Stimulated activated memory B cell treated with anti-CD40 and anti-IgM and Interleukin-4, amounts not matched to agents 10 μg/mL and 1 μg/mL and 100 μg/mL, for 72 hours (primary cell): ENCODE data around the gene PGPEP1.
"Not testable (repeated sequence)": the region's sequence is repeated elsewhere in the genome, so short reads cannot be mapped to it uniquely, and the experiment has no call there.

Experiments
- ATAC-seq: fragments of 150-1000 bp; cut with Tn5 transposase; 2 replicates; pipeline ENCODE4 v1.10.0; 2021
- H3K27ac Mint-ChIP-seq: one replicate; pipeline ENCODE4 v1.8.0; 2022; ENCODE audit warnings: mild to moderate bottlenecking, mixed read lengths
- H3K27me3 Mint-ChIP-seq: one replicate; pipeline ENCODE4 v1.8.0; 2022; ENCODE audit warnings: mixed read lengths
- H3K36me3 Mint-ChIP-seq: one replicate; pipeline ENCODE4 v1.8.0; 2022; ENCODE audit warnings: mixed read lengths
- H3K4me1 Mint-ChIP-seq: one replicate; pipeline ENCODE4 v1.8.0; 2022; ENCODE audit warnings: mixed read lengths
- H3K4me3 Mint-ChIP-seq: one replicate; pipeline ENCODE4 v1.8.0; 2022; ENCODE audit warnings: mild to moderate bottlenecking, moderate library complexity, mixed read lengths
- H3K9me3 Mint-ChIP-seq: one replicate; pipeline ENCODE4 v1.8.0; 2022; ENCODE audit warnings: mixed read lengths

The PGPEP1 gene

GRCh38 chr19:18317961-18318800 is 22.2 kb upstream of the PGPEP1 start:
- Mint-ChIP-seq H3K4me3 (no peak overlapping the region), H3K27ac (peak overlapping the region; percentile 87), H3K27me3 (no peaks in the 10 kb centered on the region), H3K9me3 (no peaks in the 10 kb centered on the region), H3K4me1 (peaks cover 61% of the 10 kb centered on the region), H3K36me3 (peaks cover 21% of the 10 kb centered on the region)
- no peak for ATAC-seq

DNA sequence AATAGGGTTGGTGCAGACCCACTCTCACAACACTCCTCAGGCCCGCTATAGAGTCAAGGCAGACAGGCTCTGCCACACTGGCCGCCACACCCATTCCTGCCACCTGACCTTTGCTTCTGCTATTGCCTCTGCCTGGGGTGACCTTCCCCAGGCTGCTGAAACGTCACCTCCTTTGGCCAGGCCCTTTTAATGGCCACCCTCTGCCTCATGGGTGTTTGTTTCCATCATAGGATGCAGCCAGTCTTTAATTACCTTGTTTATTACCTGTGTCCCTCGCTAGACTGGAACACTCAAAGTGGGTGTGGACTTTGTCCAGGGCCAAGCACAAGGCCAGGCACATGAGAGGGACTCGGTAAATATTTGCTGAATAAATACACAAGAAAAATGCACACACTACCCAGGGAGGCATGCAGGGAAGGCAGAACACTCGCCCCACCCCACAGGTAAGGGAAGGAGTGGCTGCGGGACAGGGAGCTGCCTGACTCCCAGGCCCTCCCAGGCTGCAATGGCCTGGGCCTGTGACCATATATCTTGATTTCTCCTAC is 20.7 kb upstream of the PGPEP1 start:
- H3K9me3 Mint-ChIP-seq: no peaks in the 10 kb centered on the region
- H3K4me3 Mint-ChIP-seq: no peak overlapping the region
- peaks cover 71% of the 10 kb centered on the region for H3K4me1 Mint-ChIP-seq
- H3K36me3 Mint-ChIP-seq: peaks cover 16% of the 10 kb centered on the region
- ATAC-seq: no peak
- peak overlapping the region; percentile 65 for H3K27ac Mint-ChIP-seq
- H3K27me3 Mint-ChIP-seq: no peaks in the 10 kb centered on the region

GRCh38 chr19:18320865-18321733 is 19.3 kb upstream of the PGPEP1 start:
- Mint-ChIP-seq H3K27ac (peak overlapping the region; percentile 84), H3K9me3 (no peaks in the 10 kb centered on the region), H3K36me3 (peaks cover 10% of the 10 kb centered on the region), H3K27me3 (no peaks in the 10 kb centered on the region), H3K4me3 (peak overlapping the region; percentile 82), H3K4me1 (peaks cover 63% of the 10 kb centered on the region)
- no peak for ATAC-seq

GRCh38 chr19:18321734-18322102 is 18.7 kb upstream of the PGPEP1 start:
- peaks cover 10% of the 10 kb centered on the region for H3K36me3 Mint-ChIP-seq
- no peaks in the 10 kb centered on the region for H3K27me3 Mint-ChIP-seq
- ATAC-seq: no peak
- peak overlapping the region; percentile 84 for H3K27ac Mint-ChIP-seq
- no peaks in the 10 kb centered on the region for H3K9me3 Mint-ChIP-seq
- H3K4me1 Mint-ChIP-seq: peaks cover 57% of the 10 kb centered on the region
- H3K4me3 Mint-ChIP-seq: peak overlapping the region; percentile 82

DNA sequence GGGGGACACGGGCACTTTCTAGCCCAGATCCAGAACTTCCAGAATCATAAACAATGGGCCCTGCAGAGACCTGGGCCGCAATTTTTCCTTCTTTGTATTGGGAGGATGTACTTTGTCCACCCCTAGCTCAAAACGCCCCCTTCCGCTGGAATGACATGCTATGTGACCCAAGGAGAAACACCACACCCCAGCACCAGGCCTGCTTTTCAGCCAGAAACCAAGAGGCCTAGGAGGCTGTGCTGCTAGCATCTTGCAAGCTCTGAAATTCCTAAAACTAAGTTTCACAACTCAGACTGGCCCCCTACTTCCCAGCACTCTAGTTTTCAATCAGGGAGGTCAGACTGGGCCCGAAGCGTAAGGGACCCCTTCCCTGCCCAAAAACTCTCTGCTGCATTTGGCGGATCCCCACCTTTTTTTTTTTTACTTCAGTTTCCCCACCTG is 18.1 kb upstream of the PGPEP1 start:
- no peaks in the 10 kb centered on the region for H3K27me3 Mint-ChIP-seq
- ATAC-seq: no peak
- H3K4me3 Mint-ChIP-seq: peak overlapping the region; percentile 82
- no peaks in the 10 kb centered on the region for H3K9me3 Mint-ChIP-seq
- peaks cover 57% of the 10 kb centered on the region for H3K4me1 Mint-ChIP-seq
- H3K36me3 Mint-ChIP-seq: peaks cover 10% of the 10 kb centered on the region
- peak overlapping the region; percentile 84 for H3K27ac Mint-ChIP-seq

GRCh38 chr19:18322759-18323460 is 17.5 kb upstream of the PGPEP1 start, which contains the start of gene LSM4:
LSM4 (minus strand) TSS chr19:18323076; CDS start chr19:18323020, 56 bp downstream.
- Mint-ChIP-seq H3K4me3 (peak within 1 kb of the TSS; percentile 82), H3K27ac (peak within 1 kb of the TSS; percentile 84), H3K9me3 (no peaks in the 10 kb centered on the region), H3K4me1 (peaks cover 52% of the 10 kb centered on the region), H3K27me3 (no peaks in the 10 kb centered on the region), H3K36me3 (peaks cover 10% of the 10 kb centered on the region)
- ATAC-seq: peak; percentile 99

GRCh38 chr19:18324373-18324731 is 16.0 kb upstream of the PGPEP1 start:
- Mint-ChIP-seq H3K27ac (peak overlapping the region; percentile 84), H3K4me1 (peaks cover 50% of the 10 kb centered on the region)
- H3K4me3 Mint-ChIP-seq: not testable (repeated sequence)

DNA sequence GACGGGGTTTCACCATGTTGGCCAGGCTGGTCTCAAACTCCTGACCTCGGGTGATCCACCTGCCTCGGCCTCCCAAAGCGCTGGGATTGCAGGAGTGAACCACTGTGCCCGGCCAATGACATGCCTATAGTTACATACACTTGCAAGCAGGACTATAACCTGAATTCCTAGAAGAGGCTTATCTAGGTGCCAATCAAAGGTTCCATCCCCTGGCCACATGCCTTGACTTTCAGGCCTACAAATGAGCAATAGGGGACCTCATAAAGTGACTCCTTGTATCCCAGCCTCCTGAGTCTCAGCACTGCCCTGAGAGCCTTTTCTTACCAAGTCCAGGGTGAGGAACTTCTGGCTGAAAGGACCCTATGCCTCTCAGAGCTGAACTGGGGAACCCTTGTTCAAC is 13.6 kb upstream of the PGPEP1 start:
- Mint-ChIP-seq H3K4me1 (peaks cover 31% of the 10 kb centered on the region), H3K27ac (no peak overlapping the region)
- ATAC-seq: no peak

More at GRCh38 chr19:18324373-18324731, 16.0 kb upstream of the PGPEP1 start:
- ATAC-seq, H3K9me3 Mint-ChIP-seq, H3K27me3 Mint-ChIP-seq: not testable (repeated sequence)
- peaks cover 10% of the 10 kb centered on the region for H3K36me3 Mint-ChIP-seq

DNA sequence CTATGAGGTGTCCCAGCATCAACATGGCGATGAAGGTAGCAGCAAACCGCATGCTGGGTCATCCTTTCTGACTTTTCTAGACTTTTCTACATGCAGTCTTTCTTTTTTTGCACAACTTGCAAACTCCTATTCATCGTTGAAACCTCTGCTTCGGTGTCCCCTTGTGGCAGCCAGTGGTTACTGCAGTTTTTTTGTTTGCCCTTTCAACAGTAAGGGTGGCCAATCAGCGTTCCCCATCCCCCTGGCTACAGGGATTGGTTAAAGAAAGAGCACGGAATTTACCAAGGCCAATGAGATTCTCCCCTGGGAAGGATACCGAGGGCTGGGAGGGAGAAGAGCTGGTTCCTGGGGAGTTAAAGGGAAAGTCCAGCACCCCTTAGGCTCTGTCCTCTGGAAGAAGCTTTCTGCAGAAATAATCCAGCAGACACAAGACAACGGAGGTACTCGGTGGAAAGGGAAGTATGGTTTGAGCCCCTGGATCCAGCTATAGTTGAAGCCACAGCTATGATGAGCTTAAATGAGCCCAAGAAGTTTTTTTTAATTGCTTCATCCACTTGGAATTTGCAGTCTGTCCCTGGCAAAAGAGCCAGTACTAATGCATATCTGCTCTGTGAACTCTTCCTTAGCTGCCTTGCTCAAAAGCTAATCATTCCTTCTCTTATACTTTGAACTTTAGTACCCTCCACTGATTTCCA is 11.9 kb upstream of the PGPEP1 start:
- H3K27ac Mint-ChIP-seq: peak overlapping the region; percentile 8
- H3K4me3 Mint-ChIP-seq: peak overlapping the region; percentile 58
- no peaks in the 10 kb centered on the region for H3K9me3 Mint-ChIP-seq
- no peaks in the 10 kb centered on the region for H3K36me3 Mint-ChIP-seq
- H3K27me3 Mint-ChIP-seq: no peaks in the 10 kb centered on the region
- ATAC-seq: peak; percentile 98
- peaks cover 19% of the 10 kb centered on the region for H3K4me1 Mint-ChIP-seq

More for the DNA sequence above, 13.6 kb upstream of the PGPEP1 start:
- Mint-ChIP-seq H3K27me3 (no peaks in the 10 kb centered on the region), H3K9me3 (no peaks in the 10 kb centered on the region), H3K4me3 (no peak overlapping the region), H3K36me3 (no peaks in the 10 kb centered on the region)

DNA sequence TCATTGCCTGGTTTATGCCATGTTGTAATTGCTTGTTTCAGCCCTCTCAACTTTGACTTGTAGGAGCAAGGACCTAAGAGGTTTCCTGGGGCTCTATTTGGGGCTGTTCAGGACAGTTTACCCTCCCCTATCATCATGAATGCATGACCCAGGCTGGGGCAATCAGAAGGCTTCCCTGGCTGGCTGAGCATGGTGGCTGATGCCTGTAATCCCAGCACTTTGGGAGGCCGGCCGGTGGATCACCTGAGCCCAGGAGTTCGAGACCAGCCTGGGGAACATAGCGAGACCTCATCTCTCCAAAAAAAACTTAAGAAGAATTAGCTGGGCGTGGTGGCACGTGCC is 11.4 kb upstream of the PGPEP1 start:
- no peak for ATAC-seq
- no peaks in the 10 kb centered on the region for H3K36me3 Mint-ChIP-seq
- no peak overlapping the region for H3K4me3 Mint-ChIP-seq
- H3K27me3 Mint-ChIP-seq: no peaks in the 10 kb centered on the region
- H3K9me3 Mint-ChIP-seq: no peaks in the 10 kb centered on the region
- peaks cover 13% of the 10 kb centered on the region for H3K4me1 Mint-ChIP-seq
- no peak overlapping the region for H3K27ac Mint-ChIP-seq

- peaks cover 11% of the 10 kb centered on the region for H3K4me1 Mint-ChIP-seq
- no peaks in the 10 kb centered on the region for H3K36me3 Mint-ChIP-seq
- H3K27ac Mint-ChIP-seq: no peak overlapping the region
- no peaks in the 10 kb centered on the region for H3K27me3 Mint-ChIP-seq
- ATAC-seq: no peak
- no peak overlapping the region for H3K4me3 Mint-ChIP-seq
- H3K9me3 Mint-ChIP-seq: no peaks in the 10 kb centered on the region
Observed at GRCh38 chr19:18330868-18331267, 9.5 kb upstream of the PGPEP1 start.

DNA sequence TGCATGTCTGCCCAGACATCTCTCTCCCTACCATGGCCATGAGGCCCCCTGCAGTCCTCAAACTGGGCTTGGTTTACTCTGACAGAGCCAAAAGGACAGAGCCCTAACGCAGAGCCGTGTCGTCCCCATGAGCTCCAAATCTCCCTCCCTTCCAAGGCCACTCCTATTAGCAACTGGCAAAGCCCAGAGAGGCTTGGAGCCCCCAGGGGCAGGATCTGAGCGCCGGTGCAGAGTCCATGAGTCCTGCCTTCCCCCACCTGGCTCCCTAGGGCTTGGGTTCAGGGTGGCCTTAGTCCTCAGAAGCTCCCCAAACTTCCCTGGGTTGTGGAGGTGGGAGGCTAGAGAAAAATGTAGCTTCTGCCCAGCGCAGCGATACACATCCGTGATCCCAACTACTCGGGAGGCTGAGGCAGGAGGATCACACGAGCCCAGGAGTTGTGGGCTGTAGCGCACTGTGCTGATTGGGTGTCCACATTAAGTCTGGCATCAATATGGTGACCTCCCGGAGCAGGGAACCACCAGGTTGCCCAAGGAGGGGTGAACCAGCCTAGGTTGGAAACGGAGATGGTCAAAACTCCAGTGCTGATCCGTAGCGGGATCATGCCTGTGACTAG is 7.4 kb upstream of the PGPEP1 start:
- Mint-ChIP-seq H3K9me3 (no peaks in the 10 kb centered on the region), H3K4me3 (no peak overlapping the region), H3K4me1 (peaks cover 11% of the 10 kb centered on the region), H3K27ac (no peak overlapping the region), H3K36me3 (no peaks in the 10 kb centered on the region), H3K27me3 (no peaks in the 10 kb centered on the region)
- ATAC-seq: no peak

DNA sequence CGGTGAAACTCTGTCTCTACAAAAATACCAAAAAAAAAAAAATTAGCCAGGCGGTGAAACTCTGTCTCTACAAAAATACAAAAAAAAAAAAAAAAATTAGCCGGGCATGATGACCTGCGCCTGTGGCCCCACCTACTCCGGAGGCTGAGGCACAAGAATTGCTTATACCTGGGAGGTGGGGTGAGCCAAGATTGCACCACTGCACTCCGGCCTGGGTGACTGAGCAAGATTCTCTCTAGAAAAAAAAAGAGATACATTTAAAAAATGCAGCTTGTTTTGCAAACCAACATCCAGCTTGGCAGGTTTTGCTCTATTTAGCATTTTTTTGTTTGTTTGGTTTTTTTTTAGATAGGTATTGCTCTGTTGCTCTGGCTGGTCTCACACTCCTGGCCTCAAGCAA is 6.7 kb upstream of the PGPEP1 start:
- H3K27me3 Mint-ChIP-seq: no peaks in the 10 kb centered on the region

GRCh38 chr19:18336121-18336520 is 4.3 kb upstream of the PGPEP1 start:
- H3K9me3 Mint-ChIP-seq: no peaks in the 10 kb centered on the region
- H3K27ac Mint-ChIP-seq: no peak overlapping the region
- no peak overlapping the region for H3K4me3 Mint-ChIP-seq
- peaks cover 11% of the 10 kb centered on the region for H3K4me1 Mint-ChIP-seq
- H3K27me3 Mint-ChIP-seq: no peaks in the 10 kb centered on the region
- no peaks in the 10 kb centered on the region for H3K36me3 Mint-ChIP-seq
- ATAC-seq: no peak

More for the DNA sequence above, 6.7 kb upstream of the PGPEP1 start:
- Mint-ChIP-seq H3K9me3 (no peaks in the 10 kb centered on the region), H3K4me3 (no peak overlapping the region), H3K27ac (no peak overlapping the region), H3K4me1 (peaks cover 5% of the 10 kb centered on the region), H3K36me3 (no peaks in the 10 kb centered on the region)
- ATAC-seq: no peak
